ENCODE measurements around the gene CABCOCO1.

CABCOCO1 gene

DNA sequence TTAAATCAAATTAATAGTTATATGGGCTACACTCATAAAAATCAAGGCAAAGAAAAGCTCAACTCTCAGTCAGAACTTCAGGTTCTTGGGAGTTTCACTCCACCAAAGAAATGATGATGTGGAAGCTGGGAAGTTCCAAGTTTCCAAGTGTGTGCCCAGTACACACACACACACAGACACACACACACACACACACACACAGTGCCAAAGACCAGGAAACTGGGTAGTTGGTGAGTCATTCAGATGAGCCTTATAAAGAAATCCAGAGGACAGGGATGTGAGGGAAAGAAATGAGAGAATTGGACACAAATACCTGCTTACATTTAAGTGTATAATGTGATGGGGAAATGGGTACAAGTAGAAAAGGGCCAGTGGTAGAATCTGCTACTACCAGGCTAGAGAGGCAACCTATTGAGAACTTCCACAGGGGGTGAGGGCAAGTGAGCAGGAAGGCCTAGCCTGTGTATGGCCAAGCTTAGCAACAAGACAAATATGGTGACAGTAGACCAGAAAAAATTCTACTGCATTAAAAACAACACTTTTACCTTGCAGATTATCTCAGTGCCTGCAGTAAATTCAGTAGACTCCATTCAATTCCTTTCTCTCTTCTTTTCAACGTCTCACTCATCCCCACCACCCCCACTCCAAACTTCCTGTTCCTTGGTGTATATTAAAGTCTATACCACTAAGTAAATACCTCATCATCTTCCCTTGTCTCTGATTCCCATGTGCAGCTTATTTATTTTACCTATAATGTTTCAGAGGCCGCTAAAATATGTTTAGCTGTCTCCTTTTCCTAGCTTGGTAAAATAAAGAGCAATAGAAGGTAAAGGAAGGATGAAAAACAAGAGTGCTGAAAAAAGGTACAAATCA lies 95.0 kb downstream of the CABCOCO1 start:
- no peak for DNase-seq

DNA sequence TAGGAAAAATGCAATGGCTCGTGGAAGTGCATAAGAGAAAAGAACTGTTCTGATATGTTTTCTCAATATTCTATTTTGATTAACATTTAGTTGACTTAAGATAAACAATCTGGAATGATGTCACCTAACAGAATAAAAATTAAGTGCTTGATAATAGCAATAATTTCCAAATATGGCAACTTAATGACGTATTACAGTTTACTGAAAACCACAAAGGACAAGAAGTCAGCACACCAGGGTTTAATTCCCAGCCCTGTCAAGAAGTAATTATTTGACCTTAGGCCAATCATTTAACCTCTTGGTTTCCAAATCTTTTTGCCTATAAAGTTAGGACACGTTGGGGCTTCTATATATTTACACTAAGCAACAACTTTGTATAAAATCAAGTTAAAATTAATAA lies 95.7 kb downstream of the CABCOCO1 start:
- no peak for DNase-seq

DNA sequence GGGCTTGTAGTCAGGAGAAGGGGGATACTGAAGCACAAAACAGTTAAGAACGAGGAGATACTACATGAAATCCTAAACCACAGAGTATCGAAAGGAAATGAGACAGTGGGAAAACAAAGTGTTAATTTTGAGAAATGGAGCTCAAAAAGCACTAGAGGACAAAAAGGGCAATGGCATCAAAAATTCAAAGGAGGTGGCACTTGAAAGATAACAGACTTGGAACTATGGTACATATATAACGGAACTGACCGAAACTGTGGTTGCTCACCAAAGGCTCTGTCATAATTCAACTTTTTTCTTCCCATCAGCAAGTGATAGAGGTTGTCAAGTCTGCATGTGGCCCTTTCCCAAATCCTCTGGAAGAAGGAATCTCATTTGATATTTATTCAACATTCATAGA lies 97.0 kb downstream of the CABCOCO1 start:
- no peak for DNase-seq

DNA sequence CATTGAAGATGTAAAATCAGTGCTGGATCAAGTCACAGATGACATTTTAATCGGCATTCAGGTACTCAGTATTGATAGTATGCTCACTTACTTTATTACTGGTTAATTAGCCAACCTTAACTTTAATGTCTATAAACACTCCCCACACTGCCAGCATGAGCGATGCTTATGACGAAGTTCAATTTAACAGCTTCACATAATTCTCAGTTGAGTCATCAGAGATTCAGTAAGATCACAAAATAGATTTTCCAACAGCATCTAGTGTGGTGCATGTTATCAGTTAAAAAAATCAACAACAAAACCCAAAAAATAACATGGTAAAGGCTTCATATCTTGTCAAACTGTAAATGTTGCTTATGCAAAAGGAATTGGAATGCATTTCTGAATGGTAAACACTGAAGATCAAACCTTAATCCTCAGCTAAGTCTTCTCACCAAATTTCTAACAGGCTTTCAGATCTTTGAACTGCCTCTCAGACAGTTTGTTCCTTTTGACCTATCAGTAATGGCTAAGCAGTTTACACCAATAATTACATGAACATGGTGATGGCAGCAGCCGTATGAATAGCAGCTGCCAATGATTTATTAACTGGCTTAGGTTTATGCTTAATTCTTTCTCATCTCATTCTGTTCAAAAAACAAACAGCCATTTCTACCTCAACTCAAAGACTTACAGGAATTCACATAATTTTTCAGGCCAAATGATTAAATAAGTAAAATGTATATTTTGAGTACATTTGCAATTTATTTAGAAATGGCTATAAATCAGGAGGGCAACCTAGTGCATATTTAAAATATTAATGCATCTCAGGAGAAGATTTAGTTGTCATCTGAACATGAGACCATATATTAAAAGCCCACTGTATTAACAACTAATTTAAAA lies 98.5 kb downstream of the CABCOCO1 start:
- DNase-seq = no peak

DNA sequence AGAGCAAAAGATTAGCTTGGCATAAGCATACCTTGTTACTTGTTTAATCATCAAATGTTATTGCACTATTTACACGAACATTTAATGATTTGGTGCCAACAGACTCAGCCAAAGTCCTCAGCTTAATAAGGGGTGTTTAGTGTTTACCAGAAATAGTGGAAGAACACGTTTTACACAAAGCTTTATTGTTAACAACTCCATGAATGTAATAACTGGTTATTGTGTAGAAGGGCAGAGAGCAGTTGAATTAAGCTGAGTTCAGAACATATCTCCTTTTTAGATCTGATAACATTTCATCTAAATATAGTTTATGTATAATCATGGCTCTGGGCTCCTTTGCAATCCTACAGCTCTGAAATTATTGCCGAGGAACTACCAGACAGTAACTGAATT lies 99.1 kb downstream of the CABCOCO1 start:
- DNase-seq = no peak

DNA sequence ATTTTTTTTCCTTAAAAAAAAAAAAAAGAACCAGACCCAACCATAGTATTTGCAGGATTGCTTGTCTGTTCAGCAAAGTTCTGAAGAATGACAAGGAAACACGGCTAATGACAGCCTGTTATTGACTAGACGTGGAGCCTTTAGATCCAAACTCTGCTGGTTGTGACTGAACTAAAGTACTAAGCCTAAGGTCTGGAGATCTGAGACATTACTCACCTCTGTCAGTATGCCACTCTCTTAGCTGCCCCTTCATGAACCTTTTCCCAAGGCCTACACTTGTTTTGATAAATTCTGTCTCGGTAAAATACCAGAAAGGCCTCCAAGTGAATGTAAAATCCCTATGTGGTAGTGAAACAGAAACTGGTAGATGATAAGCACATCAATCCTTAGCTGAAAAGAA lies 101.0 kb downstream of the CABCOCO1 start:
- DNase-seq = no peak

DNA sequence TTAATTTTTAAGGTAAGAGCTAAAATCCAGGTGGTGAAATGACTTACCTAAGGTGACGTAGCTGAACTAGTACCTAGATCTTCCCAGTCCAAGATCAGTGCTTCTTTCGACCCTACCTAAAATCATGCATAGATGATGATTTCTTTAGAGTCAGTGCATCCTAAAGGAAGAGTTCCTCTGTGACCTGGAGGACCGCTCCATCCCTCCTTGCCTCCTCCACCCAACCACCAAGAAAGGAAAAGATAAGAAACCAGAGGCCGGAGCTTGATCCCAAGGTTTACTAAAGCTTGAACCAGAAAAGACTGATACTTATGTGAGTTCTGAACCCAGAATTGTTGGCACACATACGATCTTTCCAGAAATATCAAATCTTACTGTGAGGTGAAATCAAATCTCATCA lies 101.8 kb downstream of the CABCOCO1 start:
- no peak for DNase-seq

DNA sequence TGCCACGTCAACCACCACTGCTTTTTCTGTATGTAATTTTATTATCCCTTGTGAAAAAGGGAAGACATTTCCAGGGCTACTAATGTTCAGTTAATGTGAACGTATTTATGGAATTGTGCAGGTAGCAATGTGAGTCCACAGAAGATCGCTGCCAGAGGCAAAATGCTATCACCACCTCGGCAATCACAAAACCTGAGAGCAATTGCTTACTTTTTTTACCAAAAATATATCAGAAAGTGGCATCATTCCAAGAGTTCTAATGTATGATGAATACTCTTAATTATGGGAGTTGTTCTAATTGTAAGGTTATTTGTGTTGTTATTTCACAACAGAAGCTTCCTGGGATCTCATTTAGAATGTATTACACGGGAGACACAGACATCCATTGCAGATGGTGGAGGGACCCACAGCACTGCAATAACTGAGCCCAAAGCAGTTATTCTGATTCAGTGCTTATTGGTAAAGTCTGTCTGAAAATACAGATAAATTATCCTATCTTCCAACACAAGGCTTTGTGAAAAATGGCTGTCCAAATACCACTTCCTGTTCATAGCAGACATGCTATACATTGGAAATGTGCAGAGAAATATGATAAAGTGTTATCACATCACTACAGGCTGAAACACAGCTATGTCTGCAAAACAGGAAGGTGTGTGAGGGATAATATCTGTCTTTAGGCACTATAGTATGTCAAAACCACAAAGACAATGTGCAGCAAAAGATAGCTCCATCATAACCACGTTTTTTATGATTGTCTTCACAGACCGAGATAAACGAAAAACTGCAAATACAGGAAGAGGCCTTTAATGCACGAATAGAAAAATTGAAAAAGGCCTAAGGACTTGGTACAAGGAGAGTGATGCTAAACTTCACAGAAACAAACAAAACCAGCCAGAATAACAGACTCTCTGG lies 102.7 kb downstream of the CABCOCO1 start:
- no peak for DNase-seq

DNA sequence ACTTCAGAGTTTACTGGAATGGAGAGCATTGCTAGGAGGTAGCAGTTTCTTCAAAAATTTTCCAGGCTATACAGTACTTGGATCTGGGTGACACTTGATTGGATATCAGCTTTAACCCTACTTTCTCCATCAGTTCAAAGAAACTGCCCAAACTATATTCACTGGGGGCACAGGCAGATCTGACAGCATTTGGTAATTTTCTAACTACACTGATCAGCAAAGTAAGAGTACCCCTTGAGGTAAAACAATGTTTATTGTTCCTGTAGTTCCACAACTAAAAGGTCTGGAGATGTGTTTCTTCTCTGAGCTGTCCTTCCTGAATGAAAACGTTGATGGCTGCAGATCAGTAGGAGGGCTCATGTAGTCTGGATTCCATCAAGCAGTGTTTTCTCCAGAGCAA lies 104.2 kb downstream of the CABCOCO1 start:
- DNase-seq = no peak

DNA sequence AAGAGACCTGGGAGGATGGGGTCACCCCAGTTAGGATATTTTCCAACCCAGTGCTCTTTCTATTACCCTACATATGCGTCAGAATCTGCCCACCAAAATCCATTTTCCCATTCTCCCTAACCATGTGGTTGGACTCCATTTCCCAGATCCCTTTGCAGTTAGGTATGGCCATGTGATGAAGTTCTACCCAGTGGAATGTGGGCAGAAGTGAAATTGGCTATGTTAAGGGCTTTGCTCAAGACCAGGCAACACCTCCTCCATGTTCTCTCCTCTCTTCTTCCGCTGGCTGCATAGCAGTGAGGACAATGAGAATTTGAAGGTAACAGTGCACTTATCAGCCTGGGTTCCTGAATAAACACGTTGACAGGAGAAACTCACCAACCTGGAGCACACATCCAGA lies 111.3 kb downstream of the CABCOCO1 start:
- no peak for DNase-seq

DNA sequence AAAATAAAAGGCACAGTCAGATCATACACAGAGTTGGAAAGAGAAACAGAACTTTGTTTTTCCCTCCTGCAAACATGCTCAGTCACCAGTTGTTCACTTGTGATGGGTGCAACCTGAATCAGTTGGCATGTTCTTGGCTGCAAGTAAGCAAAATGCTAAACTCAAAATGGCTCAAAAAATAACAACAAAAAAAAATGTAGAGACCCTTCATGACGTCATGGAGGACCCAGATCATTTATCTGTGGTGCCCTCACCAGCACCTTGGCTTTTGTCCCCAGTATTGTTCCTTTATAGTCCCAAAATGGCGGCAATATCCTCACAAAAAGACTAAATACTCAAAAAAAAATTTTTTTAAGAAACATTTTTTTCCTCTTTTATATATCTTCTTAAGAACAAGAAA lies 112.4 kb downstream of the CABCOCO1 start:
- DNase-seq = no peak

DNA sequence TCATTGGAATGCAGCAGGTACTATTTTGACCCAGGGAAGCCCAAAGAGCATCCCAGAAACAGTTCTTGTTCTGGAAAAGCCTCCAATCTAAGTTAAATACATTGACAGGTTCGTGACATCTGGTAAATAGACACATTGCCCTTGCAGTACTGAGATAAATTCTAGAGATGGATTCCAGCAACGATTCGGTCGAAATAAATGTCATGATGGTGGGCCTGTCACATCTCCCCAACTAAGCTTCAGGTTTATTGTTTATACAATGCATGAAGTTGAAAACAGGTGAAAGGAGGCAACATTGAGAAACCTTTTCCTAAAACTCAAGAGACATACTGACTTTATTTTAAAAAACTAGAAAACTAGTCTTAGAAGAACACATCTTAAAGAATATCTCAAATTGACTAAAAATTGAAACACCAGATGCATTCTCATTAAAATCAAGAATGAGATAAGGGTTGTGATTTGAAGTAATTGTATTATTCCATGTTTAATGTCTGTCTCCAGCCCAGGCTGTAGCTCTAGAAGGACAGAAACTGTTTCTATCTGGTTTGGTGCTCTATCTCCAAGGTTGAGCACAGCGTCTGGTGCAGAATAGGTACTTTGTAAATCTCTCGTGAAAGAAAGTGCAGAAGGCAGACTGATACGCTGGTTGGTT lies 114.0 kb downstream of the CABCOCO1 start:
- DNase-seq = no peak

DNA sequence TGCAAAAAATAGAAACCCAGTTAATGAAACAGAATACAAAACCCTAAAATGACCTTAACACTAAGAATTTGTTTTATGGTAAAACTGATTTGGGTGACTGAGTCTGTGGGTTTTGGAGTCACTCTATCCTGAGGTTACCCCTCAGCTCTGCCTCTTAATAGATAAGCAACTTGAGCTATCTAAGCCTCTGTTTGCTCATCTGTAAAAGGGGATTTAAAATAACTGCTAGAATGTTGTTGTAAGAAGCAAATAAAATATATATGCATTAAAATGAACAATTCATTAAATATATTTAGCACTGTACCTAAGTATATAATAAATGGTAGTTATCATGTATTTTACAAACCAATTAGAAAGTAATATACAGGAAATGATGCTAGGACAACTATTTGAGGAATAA lies 115.4 kb downstream of the CABCOCO1 start:
- no peak for DNase-seq

DNA sequence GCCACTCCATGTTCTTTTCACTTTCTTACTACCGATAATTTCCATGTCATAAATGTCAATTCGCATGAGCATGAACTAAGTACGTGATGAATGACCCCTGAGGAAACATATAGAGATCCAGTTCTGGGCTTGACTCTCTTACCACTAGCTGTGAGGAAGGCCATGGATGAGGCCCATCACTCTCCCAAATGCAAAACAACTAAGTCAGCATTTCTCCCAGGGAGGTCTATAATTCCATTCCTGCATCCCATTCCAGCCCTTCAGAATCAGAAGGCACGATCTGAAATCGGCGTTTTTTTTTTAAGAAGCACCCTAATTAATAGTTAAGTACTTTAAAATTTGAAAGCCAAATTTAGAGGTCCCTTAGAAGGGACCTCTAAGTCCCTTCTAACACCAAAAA lies 116.5 kb downstream of the CABCOCO1 start:
- DNase-seq = no peak

DNA sequence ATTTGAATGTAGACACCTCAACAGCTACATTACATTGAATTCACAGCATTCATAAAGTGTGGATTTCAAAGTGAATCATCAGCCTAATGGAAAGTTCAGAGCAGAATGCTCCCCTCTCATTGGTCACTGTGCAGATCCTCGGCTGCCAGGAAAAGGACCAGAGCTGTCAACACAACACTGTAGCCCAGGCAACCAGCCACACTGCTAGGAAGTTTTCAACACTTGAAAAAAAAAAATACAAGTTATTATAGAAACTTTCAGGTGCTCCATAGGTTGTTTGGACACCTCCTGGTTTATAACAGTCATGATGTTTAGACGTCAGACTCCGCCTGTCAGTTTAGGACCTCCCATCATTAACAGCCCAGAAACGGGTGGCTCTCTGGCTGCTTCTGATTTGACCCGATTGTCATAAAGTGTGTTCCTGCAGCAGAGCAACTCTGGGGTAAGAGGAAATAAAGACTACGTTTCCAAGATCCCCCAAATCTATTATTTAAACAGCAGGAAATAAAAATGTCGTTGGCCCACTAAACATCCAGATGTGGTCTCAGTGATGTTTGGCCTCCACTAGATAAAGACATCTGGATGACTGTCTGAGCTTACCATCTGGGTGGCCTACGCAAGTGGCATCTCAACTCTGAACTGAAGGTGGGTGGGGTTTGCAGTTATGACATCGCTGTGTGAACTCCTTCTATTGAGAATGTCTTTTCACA lies 117.4 kb downstream of the CABCOCO1 start:
- peak in 1 of 2 donors; percentile 28 for DNase-seq

DNA sequence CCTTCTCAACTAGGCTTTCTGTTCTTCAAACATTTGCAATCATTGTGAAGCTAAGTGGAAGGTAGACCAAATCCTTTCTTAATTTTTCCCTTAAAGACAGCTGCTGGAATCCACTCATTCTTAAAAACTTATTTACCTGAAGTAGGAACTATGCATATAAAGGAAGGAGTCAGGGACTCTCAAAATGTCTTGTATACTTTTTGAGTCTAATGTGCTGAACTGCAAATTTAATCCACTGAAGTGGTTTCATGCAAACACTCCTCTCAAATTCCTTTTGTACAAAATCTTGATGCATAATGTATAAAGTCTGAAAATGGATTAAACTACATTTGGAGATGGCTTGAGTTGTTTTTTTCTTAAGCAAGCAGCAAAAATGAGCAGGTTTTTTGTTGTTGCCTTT lies 118.0 kb downstream of the CABCOCO1 start:
- no peak for DNase-seq

DNA sequence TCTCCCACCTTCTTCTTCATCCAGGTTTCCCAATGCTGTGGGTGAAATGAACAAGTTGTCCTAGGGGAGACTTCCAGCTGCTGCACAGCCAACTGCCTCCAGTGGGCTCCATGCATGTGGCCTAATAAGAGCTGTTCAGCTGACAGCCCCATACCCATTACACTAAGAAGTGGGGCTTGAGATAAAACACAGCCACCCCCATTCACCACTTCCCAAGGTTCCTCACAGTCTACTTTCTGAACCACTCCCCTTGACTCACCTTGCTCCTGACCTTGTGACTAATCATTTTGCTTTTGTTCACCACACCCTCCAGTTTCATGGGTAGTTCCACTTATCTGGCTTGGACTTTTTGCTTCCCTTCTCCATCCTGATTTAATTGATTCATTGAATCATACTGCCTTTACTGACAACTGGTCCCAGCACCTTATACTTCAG lies 119.3 kb downstream of the CABCOCO1 start:
- peak in 1 of 2 donors; percentile 19 for DNase-seq

DNA sequence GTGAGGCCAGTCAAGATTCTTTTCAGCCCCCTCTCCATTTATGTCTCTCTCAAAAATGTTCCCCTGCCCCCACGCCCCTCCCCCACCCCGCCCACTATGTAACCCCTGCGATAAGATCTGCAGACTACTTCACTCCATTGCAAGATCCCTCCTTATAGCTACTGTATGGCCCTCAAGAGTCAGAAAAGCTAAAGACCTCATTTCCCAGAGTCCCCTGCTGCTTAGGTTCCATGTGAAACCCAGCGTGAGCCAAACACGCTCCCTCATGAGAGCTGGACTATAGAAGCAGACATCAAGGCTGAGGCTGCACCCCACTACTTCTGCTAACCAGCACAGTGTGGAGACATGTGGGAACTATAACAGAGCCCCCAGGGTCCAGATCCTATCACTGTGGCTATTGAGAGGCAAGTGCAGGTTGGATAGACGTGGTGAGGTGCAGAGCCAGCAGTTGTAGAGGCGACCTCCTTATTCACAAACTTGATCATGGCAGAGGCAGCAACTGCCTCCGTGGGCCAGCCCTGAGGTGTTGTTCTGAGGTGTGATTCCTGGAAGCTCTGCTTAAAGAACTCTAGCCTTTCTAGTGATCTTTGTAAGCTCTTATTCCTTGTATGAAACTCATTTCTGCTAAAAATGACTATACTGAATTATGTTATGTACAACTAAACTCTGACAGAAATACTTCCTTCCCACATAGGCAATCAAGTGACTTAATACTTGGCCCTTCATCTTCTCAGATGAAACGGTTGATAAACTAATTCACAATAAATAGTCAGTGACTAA lies 121.8 kb downstream of the CABCOCO1 start:
- peak; percentile 37 to 42 for DNase-seq

DNA sequence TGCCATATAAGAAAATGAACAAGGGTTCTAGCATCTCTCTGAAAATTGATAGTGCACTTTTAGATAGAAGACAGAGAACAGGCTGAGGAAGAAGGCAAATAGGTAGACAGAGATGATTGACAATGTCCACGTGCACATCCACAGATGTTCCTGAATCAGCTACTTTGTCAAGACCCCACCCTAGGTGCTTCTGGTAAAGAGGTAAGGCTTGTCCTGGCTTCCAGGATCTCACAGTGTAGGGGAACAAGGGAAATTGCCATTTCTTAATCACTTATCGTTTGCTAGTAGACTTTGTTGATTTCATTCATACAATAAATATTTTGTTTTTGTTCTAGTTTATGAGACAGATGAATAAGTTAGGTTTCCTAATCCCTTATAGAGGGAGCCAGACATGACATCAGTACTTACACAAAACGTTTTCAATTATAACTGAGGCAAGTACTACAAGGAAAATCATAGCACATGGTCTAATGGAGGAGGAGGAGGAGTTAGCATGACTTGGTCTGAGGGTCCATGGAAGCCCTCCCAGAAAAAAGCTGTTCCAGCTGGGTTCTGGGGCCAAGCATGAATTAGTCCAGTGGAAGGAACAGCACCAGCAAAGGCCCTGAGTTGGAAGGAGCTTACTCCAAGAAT lies 122.9 kb downstream of the CABCOCO1 start:
- no peak for DNase-seq

DNA sequence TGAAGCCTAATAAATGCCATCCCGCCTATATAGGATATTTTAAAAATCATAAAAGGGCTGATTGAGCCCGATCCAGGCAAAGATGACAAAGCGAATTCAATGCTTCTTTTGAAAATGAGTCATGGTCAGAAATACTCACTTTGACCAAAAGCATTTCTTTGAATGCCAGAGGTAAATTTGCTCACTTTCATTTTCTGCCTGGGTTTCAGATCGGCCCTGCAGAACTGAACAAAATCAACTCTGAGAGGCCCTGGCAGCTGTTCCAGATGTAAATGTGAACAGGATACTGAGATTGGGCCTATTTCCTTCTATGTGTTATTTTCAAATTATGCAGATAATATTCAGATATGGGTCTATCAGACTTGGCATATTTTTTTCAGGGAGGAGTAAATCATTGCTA lies 124.0 kb downstream of the CABCOCO1 start:
- no peak for DNase-seq
